Tibial nerve (tissue), 4 donors: ENCODE measurements around the gene PTH1R.

ENCODE experiments used
- CTCF ChIP-seq, 5 experiments: fragments of 200-600 bp in 3 of 5; fragments of 450-650 bp in 2 of 5; sonication (generic) in 3 of 5; IDR thresholded peaks; one replicate each; pipeline ENCODE4 v1.5.1; 2016 to 2019; ENCODE audit warnings: antibody characterized with exemption in 5 of 5, mild to moderate bottlenecking in 3 of 5, moderate library complexity in 2 of 5
- EP300 ChIP-seq, 2 donors: sonication (generic); formaldehyde crosslinking; IDR thresholded peaks; one replicate each; pipeline ENCODE4 v1.6.1; 2017; ENCODE audit warnings: antibody characterized with exemption in 2 of 2, mild to moderate bottlenecking in 1 of 2
- POLR2A ChIP-seq, 2 donors: fragments of 450-650 bp; IDR thresholded peaks; one replicate each; pipeline ENCODE4 v1.6.1; 2017; ENCODE audit warnings: antibody characterized with exemption in 2 of 2, mild to moderate bottlenecking in 2 of 2, moderate library complexity in 2 of 2

GRCh38 chr3:46947981-46948791, 70.7 kb downstream of the PTH1R start:
- TF ChIP-seq CTCF (IDR thresholded peaks at IDR 0.05) = no peak
- TF ChIP-seq EP300 (IDR thresholded peaks at IDR 0.05) = no peak
- no peak for TF ChIP-seq POLR2A (IDR thresholded peaks at IDR 0.05)
